Measurements from ENCODE around the gene PPIF.

Gene PPIF

DNA sequence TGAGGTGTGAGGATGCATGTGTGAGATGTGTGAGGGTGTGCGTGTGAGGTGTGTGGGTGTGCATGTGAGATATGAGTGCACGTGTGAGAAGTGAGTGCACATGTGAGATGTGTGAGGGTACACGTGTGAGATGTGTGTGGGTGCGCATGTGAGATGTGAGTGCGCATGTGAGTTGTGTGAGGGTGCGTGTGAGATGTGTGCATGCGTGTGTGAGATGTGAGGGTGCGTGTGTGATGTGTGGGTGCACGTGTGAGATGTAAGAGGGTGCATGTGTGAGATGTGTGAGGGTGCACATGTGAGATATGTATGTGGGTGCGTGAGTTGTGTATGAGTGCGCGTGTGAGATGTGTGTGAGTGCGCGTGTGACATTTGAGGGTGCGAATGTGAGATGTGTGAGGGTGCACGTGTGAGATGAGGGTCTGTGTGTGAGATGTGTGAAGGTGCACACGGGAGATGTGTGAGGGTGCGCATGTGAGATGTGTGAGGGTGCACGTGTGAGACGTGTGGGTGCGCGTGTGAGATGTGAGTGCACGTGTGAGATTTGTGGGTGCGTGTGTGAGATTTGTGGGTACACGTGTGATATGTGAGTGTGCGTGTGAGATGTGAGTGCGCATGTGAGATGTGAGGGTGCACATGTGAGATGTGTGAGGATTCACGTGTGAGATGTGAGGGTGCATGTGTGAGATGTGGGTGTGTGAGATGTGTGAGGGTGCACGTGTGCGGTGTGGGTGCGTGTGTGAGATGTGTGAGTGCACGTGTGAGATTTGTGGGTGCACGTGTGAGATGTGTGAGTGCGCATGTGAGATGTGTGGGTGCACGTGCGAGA, 30.5 kb downstream of the PPIF start:
- DNase-seq (ENCODE audit: low spot score), result no peak
- ATAC-seq (ENCODE audit: low read depth), result no peak
- Histone ChIP-seq H3K4me1 (ENCODE audit: insufficient read depth, poor library complexity, severe bottlenecking) (no peaks in the 10 kb centered on the region), H3K36me3 (ENCODE audit: low read depth) (no peaks in the 10 kb centered on the region), H3K4me3 (ENCODE audit: severe bottlenecking) (no peak overlapping the region), H3K27me3 (ENCODE audit: insufficient read depth, poor library complexity, severe bottlenecking) (no peaks in the 10 kb centered on the region), H3K27ac (ENCODE audit: poor library complexity, severe bottlenecking) (no peak overlapping the region), H3K9me3 (ENCODE audit: severe bottlenecking) (no peaks in the 10 kb centered on the region)
- TF ChIP-seq, protein P1, sequence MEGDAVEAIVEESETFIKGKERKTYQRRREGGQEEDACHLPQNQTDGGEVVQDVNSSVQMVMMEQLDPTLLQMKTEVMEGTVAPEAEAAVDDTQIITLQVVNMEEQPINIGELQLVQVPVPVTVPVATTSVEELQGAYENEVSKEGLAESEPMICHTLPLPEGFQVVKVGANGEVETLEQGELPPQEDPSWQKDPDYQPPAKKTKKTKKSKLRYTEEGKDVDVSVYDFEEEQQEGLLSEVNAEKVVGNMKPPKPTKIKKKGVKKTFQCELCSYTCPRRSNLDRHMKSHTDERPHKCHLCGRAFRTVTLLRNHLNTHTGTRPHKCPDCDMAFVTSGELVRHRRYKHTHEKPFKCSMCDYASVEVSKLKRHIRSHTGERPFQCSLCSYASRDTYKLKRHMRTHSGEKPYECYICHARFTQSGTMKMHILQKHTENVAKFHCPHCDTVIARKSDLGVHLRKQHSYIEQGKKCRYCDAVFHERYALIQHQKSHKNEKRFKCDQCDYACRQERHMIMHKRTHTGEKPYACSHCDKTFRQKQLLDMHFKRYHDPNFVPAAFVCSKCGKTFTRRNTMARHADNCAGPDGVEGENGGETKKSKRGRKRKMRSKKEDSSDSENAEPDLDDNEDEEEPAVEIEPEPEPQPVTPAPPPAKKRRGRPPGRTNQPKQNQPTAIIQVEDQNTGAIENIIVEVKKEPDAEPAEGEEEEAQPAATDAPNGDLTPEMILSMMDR (IDR thresholded peaks at IDR 0.05; ENCODE audit: poor library complexity, severe bottlenecking), result no peak

DNA sequence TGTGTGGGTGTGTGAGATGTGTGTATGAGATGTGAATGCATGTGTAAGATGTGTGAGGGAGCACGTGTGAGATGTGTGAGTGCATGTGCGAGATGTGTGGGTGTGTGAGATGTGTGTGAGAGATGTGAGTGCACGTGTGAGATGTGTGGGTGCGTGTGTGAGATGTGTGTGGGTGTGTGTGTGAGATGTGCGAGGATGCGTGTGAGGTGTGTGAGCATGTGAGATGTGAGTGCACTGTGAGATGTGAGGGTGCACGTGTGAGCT, 31.0 kb downstream of the PPIF start:
- DNase-seq (ENCODE audit: low spot score) (no peak), ATAC-seq (ENCODE audit: low read depth) (no peak)
- Histone ChIP-seq H3K27ac (ENCODE audit: poor library complexity, severe bottlenecking) (no peak overlapping the region), H3K9me3 (ENCODE audit: severe bottlenecking) (no peaks in the 10 kb centered on the region), H3K27me3 (ENCODE audit: insufficient read depth, poor library complexity, severe bottlenecking) (no peaks in the 10 kb centered on the region), H3K4me3 (ENCODE audit: severe bottlenecking) (no peak overlapping the region), H3K4me1 (ENCODE audit: insufficient read depth, poor library complexity, severe bottlenecking) (no peaks in the 10 kb centered on the region), H3K36me3 (ENCODE audit: low read depth) (no peaks in the 10 kb centered on the region)
- TF ChIP-seq, protein P1 (IDR thresholded peaks at IDR 0.05; ENCODE audit: poor library complexity, severe bottlenecking), result no peak

DNA sequence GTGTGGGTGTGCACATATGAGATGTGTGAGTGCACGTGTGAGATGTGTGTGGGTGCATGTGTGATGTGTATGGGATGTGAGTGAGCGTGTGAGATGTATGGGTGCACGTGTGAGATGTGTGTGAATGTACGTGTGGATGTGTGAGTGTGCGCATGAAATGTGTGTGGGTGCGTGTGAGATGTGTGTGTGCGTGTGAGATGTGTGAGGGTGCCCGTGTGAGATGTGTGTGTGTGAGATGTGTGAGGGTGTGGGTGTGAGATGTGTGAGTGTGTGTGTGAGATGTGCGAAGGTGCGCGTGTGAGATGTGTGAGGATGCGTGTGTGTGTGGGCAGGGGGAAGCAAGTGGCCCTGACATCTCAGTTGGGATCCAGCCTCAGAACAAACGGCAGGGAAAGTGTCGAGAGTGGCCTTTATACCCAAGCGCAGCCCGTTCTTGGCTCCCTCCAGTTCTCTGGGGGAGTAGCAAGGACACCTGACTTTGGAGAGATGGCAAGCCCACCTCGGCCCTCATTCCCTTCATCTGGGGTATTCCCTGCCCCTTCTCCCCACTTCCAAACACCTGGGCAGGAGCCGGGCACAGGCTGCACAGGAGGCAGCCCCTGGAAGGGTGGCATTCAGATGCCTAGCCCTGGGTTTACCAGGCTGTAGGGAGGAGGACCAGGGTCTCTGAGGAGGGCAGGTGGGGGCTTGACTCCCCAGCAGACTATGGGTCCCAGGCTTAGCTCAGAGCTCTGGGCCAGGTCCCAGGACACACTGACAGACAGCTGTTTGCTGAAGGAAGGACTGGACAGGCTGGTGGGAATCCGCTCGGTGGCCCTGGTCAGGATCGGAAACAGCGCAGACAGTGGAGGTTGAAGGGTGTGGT, 31.6 kb downstream of the PPIF start:
- Histone ChIP-seq H3K4me1 (ENCODE audit: insufficient read depth, poor library complexity, severe bottlenecking) (no peaks in the 10 kb centered on the region), H3K9me3 (ENCODE audit: severe bottlenecking) (no peaks in the 10 kb centered on the region), H3K4me3 (ENCODE audit: severe bottlenecking) (no peak overlapping the region), H3K27me3 (ENCODE audit: insufficient read depth, poor library complexity, severe bottlenecking) (no peaks in the 10 kb centered on the region), H3K27ac (ENCODE audit: poor library complexity, severe bottlenecking) (no peak overlapping the region), H3K36me3 (ENCODE audit: low read depth) (no peaks in the 10 kb centered on the region)
- ATAC-seq (ENCODE audit: low read depth) (no peak; the same call in 2 of the 3 replicates), DNase-seq (ENCODE audit: low spot score) (no peak)
- TF ChIP-seq, protein P1 (IDR thresholded peaks at IDR 0.05; ENCODE audit: poor library complexity, severe bottlenecking), result no peak

DNA sequence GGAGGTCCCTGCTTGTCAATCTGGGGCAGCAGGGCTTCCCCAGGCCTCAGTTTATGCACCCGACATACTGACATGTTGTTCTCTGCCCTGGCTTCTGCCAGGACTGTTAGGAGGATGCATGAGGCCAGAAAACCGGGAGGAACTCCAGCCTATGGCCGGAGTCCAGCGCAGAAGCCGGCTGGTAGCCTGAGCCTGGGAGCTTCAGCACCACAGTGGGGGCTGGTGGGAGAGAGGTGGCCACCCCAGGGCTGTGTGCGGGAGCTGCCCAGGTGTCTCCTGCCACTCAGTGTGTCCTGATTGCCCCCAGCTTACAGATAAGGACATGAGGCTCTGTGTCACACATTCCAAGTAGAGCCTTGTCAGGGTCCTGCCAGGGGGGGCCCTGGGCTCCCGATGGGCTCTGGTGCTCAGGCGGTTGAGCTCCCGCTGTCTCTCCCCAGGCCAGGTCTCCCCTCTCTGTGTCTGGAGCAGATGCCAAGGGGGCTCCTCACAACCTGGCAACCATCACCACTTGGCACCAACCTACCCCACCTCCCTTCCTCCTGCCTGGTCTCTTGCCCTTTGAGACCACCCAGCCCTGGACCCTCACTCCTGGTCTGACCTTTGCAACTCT, 32.3 kb downstream of the PPIF start:
- H3K27me3 ChIP-seq (ENCODE audit: insufficient read depth, poor library complexity, severe bottlenecking), result no peaks in the 10 kb centered on the region
- H3K9me3 ChIP-seq (ENCODE audit: severe bottlenecking), result no peaks in the 10 kb centered on the region
- H3K36me3 ChIP-seq (ENCODE audit: low read depth), result no peaks in the 10 kb centered on the region
- no peak overlapping the region for H3K4me3 ChIP-seq (ENCODE audit: severe bottlenecking)
- ATAC-seq (ENCODE audit: low read depth), result 0 out of 3 replicates have a peak, but pooled peaks have one; percentile 6
- no peak overlapping the region for H3K27ac ChIP-seq (ENCODE audit: poor library complexity, severe bottlenecking)
- no peaks in the 10 kb centered on the region for H3K4me1 ChIP-seq (ENCODE audit: insufficient read depth, poor library complexity, severe bottlenecking)
- TF ChIP-seq, protein P1 (IDR thresholded peaks at IDR 0.05; ENCODE audit: poor library complexity, severe bottlenecking), result no peak
- DNase-seq (ENCODE audit: low spot score), result peak; percentile 31
